Vagina (tissue), 2 donors: ENCODE data around the gene PTPA.

ENCODE experiments used
- CTCF ChIP-seq, 3 experiments: fragments of 450-650 bp in 2 of 3; fragments of 200-600 bp in 1 of 3; sonication (generic) in 1 of 3; IDR thresholded peaks; one replicate each; pipeline ENCODE4 v1.5.1; 2017 to 2019; ENCODE audit warnings: antibody characterized with exemption in 3 of 3, mild to moderate bottlenecking in 2 of 3, moderate library complexity in 2 of 3
- POLR2AphosphoS5 ChIP-seq, 2 donors: sonication (generic); formaldehyde crosslinking; IDR thresholded peaks; one replicate each; pipeline ENCODE4 v1.9.0; 2017; ENCODE audit warnings: antibody characterized with exemption in 2 of 2, mild to moderate bottlenecking in 2 of 2, low read depth in 1 of 2; ENCODE audit not compliant: insufficient read depth in 1 of 2

DNA sequence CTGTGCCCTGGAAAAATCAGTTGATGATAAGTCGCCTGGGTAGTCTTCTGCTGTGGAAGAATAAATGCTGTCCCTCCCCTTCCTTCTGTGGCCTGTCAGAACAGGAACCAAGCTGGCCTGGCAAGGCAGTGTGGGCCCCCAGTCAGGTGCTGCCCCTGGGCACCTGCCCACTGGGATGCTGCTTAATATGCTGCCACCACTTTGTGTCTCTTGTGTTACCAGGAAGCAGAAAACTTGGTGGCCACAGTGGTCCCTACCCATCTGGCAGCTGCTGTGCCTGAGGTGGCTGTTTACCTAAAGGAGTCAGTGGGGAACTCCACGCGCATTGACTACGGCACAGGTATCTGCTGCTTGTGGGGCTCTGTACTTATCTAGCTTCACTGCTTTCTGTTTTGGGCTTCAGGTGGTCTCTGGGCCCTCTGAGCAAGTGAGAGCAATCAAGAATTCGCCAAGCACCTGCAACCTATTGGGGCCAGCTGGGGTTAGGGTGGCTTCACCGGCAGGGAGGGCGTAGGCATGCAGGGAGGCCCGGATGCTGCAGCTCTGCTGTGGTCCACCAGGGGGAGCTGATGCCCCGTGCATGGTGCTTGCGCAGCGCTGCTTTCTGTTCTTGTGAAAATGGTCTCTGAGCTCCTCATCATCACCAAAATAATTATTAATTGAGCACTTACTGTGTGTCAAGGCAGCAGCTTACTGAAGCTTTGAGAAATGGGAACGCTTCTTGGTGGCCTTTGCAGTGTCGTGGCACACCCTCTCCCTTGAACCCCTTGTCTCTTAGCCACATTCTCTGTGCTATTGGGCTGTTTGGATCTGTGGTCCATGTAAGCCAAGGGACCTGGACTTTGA lies 20.3 kb downstream of the PTPA start:
- TF ChIP-seq POLR2AphosphoS5 (IDR thresholded peaks at IDR 0.05; ENCODE audit: insufficient read depth in 1 of 2, low read depth in 1 of 2): peak; percentile 41 to 63
- peak; percentile 97 to 99 (median 97) for TF ChIP-seq CTCF (IDR thresholded peaks at IDR 0.05)
